ENCODE results near the gene KLHL26.
"Not testable (repeated sequence)": the region's sequence is repeated elsewhere in the genome, so short reads cannot be mapped to it uniquely, and the experiment has no call there.

Gene KLHL26

GRCh38 chr19:18600692-18601397 lies 36.0 kb upstream of the KLHL26 start:
- not testable (repeated sequence) for DNase-seq (ENCODE audit: low read depth)

GRCh38 chr19:18601875-18602274 lies 35.0 kb upstream of the KLHL26 start:
- DNase-seq (ENCODE audit: low read depth): no peak

- DNase-seq (ENCODE audit: low read depth): no peak
Measured at GRCh38 chr19:18603255-18603957, 33.4 kb upstream of the KLHL26 start.

- DNase-seq (ENCODE audit: low read depth): no peak
Measured at GRCh38 chr19:18603958-18604819, 32.6 kb upstream of the KLHL26 start.

- DNase-seq (ENCODE audit: low read depth): no peak
Measured at GRCh38 chr19:18604820-18605159, 32.0 kb upstream of the KLHL26 start.

GRCh38 chr19:18605196-18605545 lies 31.7 kb upstream of the KLHL26 start:
- no peak for DNase-seq (ENCODE audit: low read depth)

GRCh38 chr19:18605546-18606280 lies 31.1 kb upstream of the KLHL26 start:
- DNase-seq (ENCODE audit: low read depth): no peak

- no peak for DNase-seq (ENCODE audit: low read depth)
Measured at GRCh38 chr19:18606281-18607225, 30.3 kb upstream of the KLHL26 start, which contains the start of gene CRLF1. CRLF1 (minus strand) TSS chr19:18606799; CDS start chr19:18606656, 143 bp downstream.

GRCh38 chr19:18607226-18608101 lies 29.4 kb upstream of the KLHL26 start:
- no peak for DNase-seq (ENCODE audit: low read depth)

GRCh38 chr19:18608102-18608804 lies 28.6 kb upstream of the KLHL26 start:
- DNase-seq (ENCODE audit: low read depth): no peak

GRCh38 chr19:18608805-18609716 lies 27.8 kb upstream of the KLHL26 start:
- no peak for DNase-seq (ENCODE audit: low read depth)

- DNase-seq (ENCODE audit: low read depth): no peak
Measured at GRCh38 chr19:18609717-18610051, 27.1 kb upstream of the KLHL26 start.

GRCh38 chr19:18610245-18610555 lies 26.6 kb upstream of the KLHL26 start:
- DNase-seq (ENCODE audit: low read depth): no peak

- no peak for DNase-seq (ENCODE audit: low read depth)
Measured at GRCh38 chr19:18610556-18611326, 26.1 kb upstream of the KLHL26 start.

- no peak for DNase-seq (ENCODE audit: low read depth)
Measured at GRCh38 chr19:18611327-18612050, 25.3 kb upstream of the KLHL26 start.

- DNase-seq (ENCODE audit: low read depth): no peak
Measured at GRCh38 chr19:18612051-18612771, 24.6 kb upstream of the KLHL26 start.
